Stimulated activated CD4-positive, alpha-beta T cell treated with anti-CD3 and anti-CD28 coated beads, TNF-alpha, amount 100 ng/mL, for 48 hours (primary cell): Measurements from ENCODE around the gene TTLL11.
A peak's percentile ranks its signal among the peaks of the same experiment; 100 is the strongest.
"Not testable (repeated sequence)": the region's sequence is repeated elsewhere in the genome, so short reads cannot be mapped to it uniquely, and the experiment has no call there.

ENCODE experiments used
- DNase-seq, 3 donors: peaks; one replicate each; pipeline ENCODE4 v3.0.0-alpha.2; 2020; ENCODE audit warnings: low read depth in 3 of 3

The TTLL11 gene

GRCh38 chr9:122125158-122125508 is 32.0 kb upstream of the TTLL11 start:
- peak; percentile 56 to 71 (median 69) for DNase-seq

DNA sequence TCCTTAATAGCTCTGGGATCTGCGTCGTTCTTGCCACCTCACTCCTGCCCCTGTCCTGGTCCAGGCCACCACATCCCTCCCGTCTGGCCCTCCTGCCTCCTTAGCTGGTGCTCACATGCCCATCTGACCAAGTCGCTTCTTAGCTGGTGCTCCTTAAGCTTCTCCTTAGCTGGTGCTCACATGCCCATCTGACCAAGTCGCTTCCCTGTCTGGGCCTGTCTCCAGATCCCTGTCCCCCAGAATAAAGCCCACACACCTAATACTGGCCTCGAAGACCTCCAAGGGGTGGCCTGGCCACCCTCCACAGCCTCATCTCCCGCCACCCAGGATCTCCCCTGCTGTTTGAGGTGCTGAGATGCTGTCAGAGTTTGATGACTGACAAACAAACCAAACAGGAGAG is 31.4 kb upstream of the TTLL11 start:
- no peak for DNase-seq

- DNase-seq, result no peak
These were observed 30.9 kb upstream of the TTLL11 start for GRCh38 chr9:122124048-122124447.

DNA sequence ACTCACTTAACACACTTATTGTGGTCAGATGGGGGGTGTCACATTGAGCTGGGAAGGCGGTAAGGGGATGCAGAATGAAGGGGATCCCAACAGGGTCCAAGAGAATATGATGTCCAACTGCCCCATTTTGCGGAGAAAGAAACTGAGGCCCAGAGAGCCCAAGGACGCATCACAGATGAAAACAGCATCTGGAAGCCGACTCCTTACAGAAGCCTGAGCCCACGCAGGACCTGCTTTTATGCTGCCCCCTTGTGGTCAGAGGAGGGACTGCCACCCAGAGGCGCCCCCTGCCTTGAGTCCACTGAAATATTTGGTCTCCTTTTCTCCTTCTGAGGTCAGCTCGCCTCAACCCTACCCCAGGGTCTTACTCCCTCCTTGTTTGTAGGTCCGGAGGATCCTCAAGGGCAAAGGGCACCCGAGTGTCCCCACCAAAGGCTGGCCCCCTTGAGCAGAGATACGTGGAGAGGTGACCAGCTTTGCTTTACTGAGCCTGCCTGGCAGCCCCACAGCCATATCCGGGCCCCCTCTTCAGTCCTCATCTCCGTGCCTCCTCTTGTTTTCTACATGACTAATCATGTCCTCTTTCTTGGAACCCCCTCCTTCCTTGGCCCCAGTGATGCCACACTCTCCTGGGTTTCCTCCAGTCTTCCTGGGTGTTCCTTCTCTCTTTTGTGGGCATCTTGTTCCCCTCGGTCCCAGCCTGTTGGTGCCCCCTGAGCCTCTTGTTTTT is 30.0 kb upstream of the TTLL11 start:
- DNase-seq, result peak; percentile 54 to 67 (median 58)

- DNase-seq, result no peak
These were observed 29.4 kb upstream of the TTLL11 start for GRCh38 chr9:122122468-122122867.

- no peak for DNase-seq
These were observed 28.8 kb upstream of the TTLL11 start for GRCh38 chr9:122121931-122122330.

DNA sequence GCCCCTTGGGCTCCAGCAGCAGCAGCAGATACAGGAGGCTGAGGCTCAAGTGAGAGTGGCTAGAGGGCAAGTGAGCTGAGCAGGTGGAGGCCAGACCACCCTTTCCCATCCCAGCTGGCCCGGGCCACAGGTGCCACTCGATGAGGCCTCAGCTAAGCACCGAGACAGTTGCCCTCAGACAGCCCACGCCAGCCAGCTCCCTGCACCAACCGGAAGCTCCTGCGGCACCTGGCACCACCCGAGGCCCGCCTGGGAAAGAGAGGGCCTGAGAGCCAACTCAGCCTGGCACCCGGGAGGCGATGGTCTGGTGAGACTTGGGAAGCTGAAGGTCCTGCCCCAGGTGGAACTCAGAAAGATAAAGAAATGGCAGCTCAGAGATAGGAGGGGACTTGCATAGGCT is 28.3 kb upstream of the TTLL11 start:
- no peak for DNase-seq

- DNase-seq, result no peak
These were observed 27.4 kb upstream of the TTLL11 start for GRCh38 chr9:122120316-122121071.

DNA sequence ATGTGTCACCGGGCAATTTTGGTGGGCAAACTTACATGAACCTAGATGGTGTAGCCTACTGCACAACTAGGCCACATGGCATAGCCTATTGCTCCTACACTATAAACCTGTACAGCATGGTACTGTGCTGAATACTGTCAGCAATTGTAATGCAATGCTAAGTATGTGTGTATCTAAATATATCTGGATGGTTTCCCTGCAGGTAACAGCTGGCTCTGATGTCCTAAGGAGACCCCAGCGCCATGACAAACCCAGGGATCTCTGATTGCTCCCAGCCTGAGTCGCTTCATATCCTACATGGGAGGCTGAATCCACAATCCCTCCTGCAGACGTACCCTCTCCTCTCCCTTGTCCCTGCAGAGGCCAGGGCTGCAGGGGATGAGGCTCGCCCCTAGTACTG is 26.6 kb upstream of the TTLL11 start:
- no peak for DNase-seq

GRCh38 chr9:122119166-122119521 is 26.0 kb upstream of the TTLL11 start:
- DNase-seq, result no peak

GRCh38 chr9:122118343-122119165 is 25.4 kb upstream of the TTLL11 start:
- no peak for DNase-seq

DNA sequence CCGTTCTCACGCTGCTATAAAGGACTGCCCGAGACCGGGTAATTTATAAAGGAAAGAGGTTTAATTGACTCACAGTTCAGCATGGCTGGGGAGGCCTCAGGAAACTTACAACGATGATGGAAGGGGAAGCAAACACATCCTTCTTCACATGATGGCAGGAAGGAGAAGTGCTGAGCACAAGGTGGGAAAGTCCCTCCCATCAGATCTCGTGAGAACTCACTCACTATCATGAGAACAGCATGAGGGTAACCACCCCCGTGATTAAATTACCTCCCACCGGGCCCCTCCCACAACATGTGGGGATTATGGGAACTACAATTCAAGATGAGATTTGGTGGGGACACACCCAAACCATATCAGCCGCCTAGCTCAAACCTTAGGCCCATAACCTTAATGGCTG is 24.1 kb upstream of the TTLL11 start:
- DNase-seq, result not testable (repeated sequence)

DNA sequence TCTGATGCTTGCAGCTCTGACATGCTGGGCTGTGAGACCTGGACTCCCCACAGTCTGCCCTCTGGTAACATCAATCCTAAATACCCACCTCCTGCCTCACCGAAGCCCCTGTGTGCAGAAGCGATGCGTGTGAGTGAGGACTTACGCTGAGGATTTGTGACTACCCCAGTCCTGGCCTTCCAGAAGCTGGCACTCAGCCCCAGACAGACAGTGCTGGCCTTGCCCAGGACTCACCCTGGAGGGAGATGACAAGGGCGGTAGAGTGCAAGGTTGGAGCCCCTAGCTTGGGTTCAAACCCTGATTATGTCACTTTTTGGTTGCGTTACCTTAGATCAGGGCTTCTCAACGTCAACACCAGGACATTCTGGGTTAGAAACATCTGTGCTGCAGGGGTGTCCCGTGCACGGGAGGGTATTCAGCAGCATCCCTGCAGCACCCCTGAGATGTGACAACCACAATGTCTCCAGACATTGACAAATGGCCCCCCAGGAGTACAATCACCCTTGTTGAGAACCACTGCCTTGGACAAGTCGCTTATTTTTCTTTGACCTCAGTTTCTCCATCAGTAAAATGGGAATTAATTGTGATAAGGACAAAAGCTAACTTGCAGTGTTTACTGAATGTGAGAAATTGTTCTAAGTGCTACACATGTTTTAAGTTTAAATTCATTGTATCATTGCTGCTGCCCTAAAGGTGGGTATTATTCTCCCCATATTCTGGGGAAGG is 23.5 kb upstream of the TTLL11 start:
- no peak for DNase-seq

DNA sequence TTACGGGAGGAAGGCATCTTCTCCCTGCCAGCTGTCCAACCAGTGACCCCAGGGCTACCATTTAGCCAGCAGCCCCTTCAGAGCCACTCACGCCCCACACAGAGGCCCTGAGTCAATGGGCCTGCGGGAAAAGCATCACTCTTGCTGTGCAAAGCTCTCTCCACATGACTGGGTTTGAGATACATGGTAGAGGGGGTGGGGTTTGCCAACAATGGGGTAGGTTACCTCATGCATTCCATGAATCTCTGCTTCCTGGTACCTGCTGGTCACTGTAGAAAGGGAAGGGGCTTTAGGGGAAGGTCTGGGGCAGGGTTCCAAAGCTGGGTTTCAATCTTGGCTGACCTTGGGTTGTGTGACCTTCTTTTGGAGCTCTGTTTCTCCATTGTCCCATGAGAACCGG is 22.9 kb upstream of the TTLL11 start:
- no peak for DNase-seq

DNA sequence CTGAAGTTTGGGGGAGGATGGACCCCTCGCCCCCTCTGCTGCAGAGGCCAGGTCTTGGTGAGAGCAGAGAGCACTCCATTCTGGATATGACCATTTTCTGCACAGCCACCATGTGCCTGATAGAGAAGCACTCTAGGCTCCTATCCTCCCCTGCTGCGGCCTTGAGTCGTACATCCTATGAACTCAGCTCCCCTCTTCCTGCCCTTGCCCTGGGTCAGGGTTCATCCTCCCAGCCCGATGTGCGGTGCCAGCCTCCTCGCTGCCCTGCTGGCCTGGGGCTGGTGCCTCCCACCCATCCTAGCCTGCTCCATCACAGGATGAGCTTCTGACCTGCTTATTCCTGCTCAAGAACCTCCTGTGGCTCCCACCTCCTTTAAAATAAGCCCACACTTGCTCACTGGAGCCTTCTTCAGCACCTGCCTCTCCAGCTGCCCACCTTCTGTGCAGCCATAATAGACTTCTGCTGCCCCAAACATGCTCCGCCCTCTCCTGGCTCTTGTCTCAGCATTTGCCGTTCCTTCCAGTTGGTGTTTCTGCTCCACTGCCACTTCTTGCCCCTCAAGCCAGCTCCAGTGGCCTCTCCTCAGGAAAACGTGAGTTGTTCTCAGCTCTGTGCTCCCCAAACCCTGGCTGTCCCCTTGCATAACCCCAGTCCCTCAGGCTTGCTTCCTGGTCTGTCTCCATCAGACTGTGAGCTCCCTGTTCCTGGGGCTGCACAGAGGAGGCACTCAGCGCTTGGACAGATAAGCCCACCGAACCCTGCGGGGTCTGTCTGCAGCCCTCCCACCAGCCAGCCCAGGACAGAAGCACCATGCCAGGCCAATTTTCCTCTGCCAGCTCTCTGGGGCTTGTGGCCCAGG is 22.3 kb upstream of the TTLL11 start:
- DNase-seq, result no peak

GRCh38 chr9:122113574-122113973 is 20.5 kb upstream of the TTLL11 start:
- no peak for DNase-seq

DNA sequence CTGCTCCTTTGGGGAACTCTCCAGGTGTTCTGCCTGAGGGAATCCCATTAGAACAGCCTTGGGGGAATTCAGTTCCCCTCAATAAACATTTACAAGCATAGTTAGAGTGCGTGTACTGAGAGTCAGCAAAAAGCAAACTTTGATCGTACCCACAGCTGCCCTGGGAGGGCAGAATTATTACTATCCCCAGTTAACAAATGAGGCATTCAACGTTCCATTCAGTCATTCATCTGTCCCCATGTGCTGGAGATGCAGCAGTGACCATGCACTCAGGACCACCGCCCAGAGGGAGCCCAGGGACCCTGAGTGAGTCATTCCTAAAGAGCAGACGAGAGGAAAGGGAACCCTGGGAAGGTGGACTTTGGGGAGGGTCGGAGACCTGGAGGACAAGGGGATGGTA is 19.1 kb upstream of the TTLL11 start:
- no peak for DNase-seq

- DNase-seq, result no peak
These were observed 18.4 kb upstream of the TTLL11 start for GRCh38 chr9:122111413-122112085.

- no peak for DNase-seq
These were observed 17.2 kb upstream of the TTLL11 start for GRCh38 chr9:122110100-122110833.
